Measurements from ENCODE around the gene IPPK.

- TF ChIP-seq POLR2A (IDR thresholded peaks at IDR 0.05; ENCODE audit: low read depth, low read length) (no peak), POLR2AphosphoS5 (IDR thresholded peaks at IDR 0.05; ENCODE audit: low read depth, low read length) (no peak), TAF1 (IDR thresholded peaks at IDR 0.05; ENCODE audit: borderline replicate concordance, low read depth, low read length) (no peak)
Observed at GRCh38 chr9:92661743-92662142, 8.2 kb downstream of the IPPK start.

Measured in GM12892 (cell line).